Stimulated activated CD8-positive, alpha-beta memory T cell treated with anti-CD3 and anti-CD28 coated beads, Interleukin-15, amount 100 ng/mL, for 48 hours (primary cell): ENCODE measurements around the gene ABHD12B.
"Not testable (repeated sequence)": the region's sequence is repeated elsewhere in the genome, so short reads cannot be mapped to it uniquely, and the experiment has no call there.

Source experiments
- DNase-seq, 2 donors: peaks; one replicate each; pipeline ENCODE4 v3.0.0-alpha.2; 2020; ENCODE audit warnings: low read depth in 2 of 2

Gene ABHD12B

GRCh38 chr14:50935126-50936015 is 63.5 kb downstream of the ABHD12B start:
- DNase-seq = no peak

GRCh38 chr14:50936016-50936340 is 64.1 kb downstream of the ABHD12B start:
- no peak for DNase-seq

GRCh38 chr14:50936882-50937281 is 65.0 kb downstream of the ABHD12B start:
- DNase-seq = no peak

GRCh38 chr14:50937325-50937724 is 65.5 kb downstream of the ABHD12B start:
- DNase-seq = no peak

GRCh38 chr14:50937800-50938199 is 65.9 kb downstream of the ABHD12B start:
- no peak for DNase-seq

- no peak for DNase-seq
Observed at GRCh38 chr14:50941151-50941550, 69.3 kb downstream of the ABHD12B start.

GRCh38 chr14:50941638-50942037 is 69.8 kb downstream of the ABHD12B start:
- not testable (repeated sequence) for DNase-seq

- DNase-seq = no peak
Observed at GRCh38 chr14:50943261-50943942, 71.5 kb downstream of the ABHD12B start.

- DNase-seq = peak; percentile 18 to 28
Observed at GRCh38 chr14:50943943-50944646, 72.2 kb downstream of the ABHD12B start, which contains the start of gene PYGL. Gene PYGL, minus strand, starts transcription at chr14:50944483. Its CDS starts 80 bp downstream, at chr14:50944403.

- no peak for DNase-seq
Observed at GRCh38 chr14:50944647-50945413, 73.0 kb downstream of the ABHD12B start.

GRCh38 chr14:50946234-50946935 is 74.5 kb downstream of the ABHD12B start:
- no peak for DNase-seq

GRCh38 chr14:50947446-50947845 is 75.6 kb downstream of the ABHD12B start:
- DNase-seq = no peak

- no peak for DNase-seq
Observed at GRCh38 chr14:50948205-50948604, 76.4 kb downstream of the ABHD12B start.

GRCh38 chr14:50951032-50951431 is 79.2 kb downstream of the ABHD12B start:
- no peak for DNase-seq

- DNase-seq = no peak
Observed at GRCh38 chr14:50953502-50953901, 81.6 kb downstream of the ABHD12B start.
